Brain pericyte (primary cell): ENCODE results near the gene CCDC15.

Source experiments
- DNase-seq: peaks from one replicate; pipeline ENCODE4 v3.0.0-alpha.2; 2012; ENCODE audit warnings: low read depth, low spot score

CCDC15 gene

DNA sequence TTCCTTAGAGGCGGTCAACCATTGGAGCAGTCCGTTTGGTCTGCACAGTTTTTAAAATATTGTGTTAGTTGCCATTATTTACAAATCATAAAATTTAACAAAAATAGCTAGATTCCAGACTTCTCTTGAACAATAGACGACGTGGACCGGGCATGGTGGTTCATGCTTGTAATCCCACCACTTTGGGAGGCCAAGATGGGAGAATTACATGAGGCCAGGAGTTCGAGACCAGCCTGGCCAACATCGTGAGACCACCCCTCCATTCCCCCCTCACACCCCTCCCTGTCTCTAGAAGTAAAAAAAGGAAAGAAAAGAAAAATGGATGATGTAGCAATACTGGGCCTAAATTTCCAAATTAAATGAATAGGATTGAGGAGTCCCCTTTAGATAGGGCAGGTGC lies 110.1 kb downstream of the CCDC15 start:
- no peak for DNase-seq

- DNase-seq = no peak
Observed at GRCh38 chr11:125068368-125068767, 114.4 kb downstream of the CCDC15 start.

DNA sequence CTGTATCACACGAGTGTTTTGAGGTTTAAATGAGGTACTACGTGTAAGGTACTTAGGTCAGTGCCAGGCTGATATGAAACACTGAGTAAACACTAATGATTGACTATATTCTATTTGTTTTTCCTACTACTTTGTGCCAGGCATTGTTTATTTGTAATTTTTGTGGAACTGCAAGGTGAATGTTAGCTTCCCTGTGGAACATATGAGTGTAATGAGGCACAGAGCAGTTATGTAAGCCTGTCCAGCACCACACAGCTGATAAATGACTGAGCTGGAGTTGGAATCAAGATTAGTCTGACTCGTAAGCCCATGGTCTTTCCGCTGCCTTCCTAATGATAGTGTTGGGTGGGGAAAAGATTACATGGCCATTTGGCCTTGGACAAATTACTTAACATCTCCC lies 115.0 kb downstream of the CCDC15 start:
- no peak for DNase-seq

- no peak for DNase-seq
Observed at GRCh38 chr11:125069796-125070195, 115.8 kb downstream of the CCDC15 start.

DNA sequence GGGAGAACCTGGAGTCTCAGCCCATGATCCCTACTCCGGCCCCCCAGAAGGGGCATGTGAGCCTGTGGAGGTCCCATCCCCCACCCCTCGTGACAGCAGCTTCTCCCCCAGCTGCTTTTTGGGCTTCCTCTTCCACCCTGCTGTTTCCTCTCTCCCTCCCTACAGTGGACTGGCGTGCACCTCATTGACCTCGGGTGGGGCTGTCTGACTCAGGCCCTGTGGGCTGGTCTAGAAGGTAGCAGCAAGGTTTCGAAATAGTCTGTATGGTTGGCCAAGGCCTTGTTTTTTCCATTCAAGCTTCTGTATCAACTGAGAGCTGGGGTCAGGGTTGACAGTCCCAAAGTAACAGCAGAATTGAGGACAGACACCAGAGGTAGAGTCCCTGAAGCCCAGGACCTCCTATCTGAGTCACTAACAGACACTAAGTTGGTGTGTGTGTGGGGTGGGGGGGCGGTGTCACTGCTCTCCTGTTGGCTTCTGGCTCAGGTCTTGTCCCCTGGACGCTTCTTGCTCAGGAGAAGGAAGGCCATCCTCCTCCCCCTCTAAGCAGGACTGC lies 116.8 kb downstream of the CCDC15 start:
- no peak for DNase-seq

DNA sequence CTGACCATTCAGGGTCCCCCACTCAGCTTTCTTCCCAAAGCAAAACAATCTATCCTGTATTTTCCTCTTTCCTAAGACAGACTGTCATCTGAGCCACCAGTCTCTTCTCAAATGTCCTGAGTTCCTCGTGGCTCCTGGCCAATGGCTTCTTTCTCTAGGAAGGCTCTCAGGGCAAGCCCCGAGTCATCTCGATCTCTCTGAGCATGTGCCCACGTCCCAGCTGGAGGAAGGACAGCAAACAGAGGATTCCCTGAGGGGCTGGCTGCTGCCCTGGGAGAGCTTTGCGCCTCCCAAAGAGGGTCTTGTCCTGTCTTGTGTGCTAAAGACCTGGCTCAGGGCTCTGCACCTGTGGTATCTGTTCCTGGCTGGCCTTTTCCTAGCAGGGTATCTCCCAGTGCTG lies 117.4 kb downstream of the CCDC15 start:
- DNase-seq = no peak

GRCh38 chr11:125071846-125072217 lies 117.8 kb downstream of the CCDC15 start:
- DNase-seq = no peak

DNA sequence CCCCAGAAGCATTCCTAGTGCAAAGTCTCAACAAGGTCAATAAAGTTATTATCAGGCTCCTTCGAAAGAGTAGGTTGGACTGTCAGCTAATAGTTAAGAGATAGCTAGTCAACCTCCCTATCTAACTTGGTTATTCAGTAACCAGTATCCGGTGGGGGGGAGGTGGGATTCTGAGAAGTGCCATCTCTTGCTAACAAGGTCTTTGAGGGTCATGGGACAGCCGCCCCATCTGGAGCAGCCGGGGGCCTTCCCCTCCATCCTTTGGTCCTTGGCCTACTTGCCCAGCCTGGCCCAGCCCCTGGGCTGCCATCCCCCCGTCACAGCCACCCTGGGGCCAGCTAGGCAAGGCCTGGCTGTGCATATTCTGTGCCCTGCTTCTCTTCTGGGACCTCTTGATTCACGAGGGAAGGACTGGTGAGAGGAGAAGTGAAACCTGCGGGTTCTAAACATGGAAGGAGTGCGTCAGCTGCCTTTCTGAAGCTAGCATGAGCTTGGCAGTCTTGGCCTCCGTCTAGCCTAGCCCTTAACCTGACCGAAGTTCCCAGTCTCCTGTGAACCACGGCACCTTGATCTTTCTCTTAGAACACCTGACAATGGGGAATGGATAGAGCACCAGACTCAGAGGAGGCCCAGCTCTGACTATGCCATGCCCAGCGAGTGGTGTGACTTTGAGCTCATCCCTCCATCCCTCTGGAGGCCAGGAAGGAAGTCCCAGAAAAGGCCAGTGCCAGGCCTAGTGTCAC lies 118.4 kb downstream of the CCDC15 start:
- DNase-seq = no peak

DNA sequence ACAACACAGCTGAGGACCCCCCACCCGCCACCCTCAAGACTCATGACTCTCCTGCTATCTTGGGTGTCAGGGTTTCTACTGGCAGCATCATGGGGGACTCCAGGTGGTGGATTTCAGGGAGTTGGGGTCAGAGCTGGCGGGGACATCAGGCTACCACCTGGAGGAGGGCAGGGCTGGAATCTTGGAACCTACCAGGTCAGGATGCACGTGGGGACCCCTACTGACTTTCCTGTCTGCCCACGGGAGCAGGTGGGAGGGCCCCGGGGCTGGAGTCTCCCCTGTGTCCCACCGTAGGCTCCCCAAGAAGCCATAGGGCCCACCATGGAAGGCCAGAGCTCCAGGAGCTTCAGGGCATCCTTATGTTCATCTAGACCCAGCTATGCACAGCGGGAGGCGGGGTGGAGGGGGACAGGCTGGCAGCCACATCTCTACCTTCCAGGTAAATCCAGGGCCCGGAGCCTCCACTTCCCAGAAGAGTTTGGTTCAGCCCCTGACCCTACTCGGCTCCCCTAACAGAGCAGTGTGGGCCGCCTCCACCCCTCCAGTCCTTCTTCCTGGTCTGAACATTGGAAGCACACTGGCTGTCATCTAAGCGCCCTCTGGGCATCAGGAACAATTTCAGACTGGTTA lies 119.1 kb downstream of the CCDC15 start:
- no peak for DNase-seq

DNA sequence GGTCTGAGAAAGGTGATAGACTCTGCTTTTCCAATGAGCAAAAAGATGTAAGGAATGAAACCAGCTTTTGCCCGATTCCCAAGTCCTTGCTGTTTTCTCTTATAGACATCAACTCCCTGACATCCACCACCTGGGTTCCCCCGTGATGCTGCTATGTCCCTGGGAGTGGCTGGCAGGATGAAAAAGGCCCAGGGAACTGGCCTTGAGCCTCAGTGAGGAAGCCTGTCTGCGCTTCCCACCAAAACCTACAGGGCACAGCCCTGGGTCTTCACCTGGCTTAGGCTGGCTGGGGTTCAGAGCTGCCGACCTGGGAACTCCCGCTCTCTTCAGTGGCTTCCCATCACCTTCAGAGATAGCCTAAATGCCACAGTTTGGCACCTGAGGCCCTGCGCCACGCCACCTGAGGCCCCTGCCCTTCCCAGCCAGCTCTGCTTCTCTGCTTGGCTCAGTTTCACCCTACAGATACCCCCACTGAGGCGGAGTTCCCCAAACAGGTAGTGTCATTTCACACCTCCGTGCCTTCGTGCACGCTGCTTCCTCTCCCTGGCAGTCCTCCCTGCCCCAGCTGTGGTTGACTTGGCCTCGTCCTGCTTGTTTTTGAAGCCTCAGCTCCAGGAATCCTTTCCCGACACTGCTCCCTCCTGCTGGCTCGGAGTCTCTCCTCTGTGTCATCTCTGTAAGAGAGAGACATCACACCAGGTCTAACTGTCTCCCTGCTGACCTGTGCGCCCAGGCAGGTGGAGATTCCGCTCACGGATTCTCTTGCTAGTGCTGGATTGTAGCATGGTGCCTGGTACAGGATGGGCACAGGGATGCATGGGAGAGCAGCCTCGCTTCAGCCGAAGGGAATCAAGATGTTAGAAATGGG lies 119.8 kb downstream of the CCDC15 start:
- no peak for DNase-seq

- no peak for DNase-seq
Observed at GRCh38 chr11:125074511-125075241, 120.7 kb downstream of the CCDC15 start.

GRCh38 chr11:125075242-125075625 lies 121.2 kb downstream of the CCDC15 start:
- no peak for DNase-seq

GRCh38 chr11:125075900-125076317 lies 121.9 kb downstream of the CCDC15 start:
- DNase-seq = no peak

GRCh38 chr11:125076378-125076945 lies 122.5 kb downstream of the CCDC15 start:
- no peak for DNase-seq

DNA sequence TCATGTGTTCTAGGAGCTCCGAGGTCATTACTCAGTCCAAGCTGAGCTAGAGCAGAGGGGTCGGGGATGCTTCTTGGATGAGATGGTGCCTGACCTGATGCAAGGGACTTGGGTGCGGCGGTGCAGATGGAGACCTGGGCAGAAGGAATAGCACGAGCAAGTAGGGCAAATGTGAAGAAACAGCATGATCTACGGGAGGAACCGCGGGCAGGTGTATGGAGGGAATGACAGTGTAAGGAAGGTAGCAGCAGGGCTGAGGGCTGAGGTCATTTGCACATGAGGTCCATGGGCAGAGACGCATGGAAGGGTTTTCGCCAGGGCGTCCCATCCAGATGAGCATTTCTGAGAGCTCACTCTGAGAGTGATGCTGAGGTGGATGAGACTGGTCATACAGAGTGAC lies 124.0 kb downstream of the CCDC15 start:
- no peak for DNase-seq

DNA sequence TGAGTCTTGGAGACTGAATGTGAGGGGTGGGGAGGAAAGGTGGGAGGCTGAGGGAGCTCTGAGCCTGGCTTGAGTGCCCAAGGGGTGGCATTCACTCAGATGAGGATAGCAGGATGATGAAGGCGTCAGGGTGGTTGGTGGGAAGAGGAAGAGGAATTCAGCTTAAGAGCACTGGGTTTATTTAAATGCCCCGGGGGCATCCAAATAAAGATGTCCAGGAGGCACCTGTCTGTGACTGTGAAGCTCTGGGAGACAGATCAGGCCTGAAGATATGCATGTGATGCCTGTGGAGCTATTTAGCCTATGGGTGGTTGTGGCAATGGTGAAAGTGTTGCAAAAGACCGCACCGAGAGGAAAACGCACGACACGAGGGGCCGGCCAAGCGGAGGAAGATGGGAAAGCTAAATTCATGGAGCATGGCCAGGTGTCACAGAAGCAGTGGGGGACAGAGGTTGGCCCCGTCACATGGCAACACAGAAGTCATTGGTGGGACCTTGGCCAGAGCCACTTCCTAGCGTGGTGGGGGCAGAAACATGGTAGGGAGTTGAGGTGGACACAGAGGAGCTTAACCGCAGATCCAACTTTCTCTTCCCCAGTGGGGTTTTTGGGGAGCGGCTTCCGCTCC lies 124.6 kb downstream of the CCDC15 start:
- DNase-seq = no peak

- DNase-seq = no peak
Observed at GRCh38 chr11:125079151-125079877, 125.3 kb downstream of the CCDC15 start.

- DNase-seq = no peak
Observed at GRCh38 chr11:125079878-125080530, 126.0 kb downstream of the CCDC15 start.

DNA sequence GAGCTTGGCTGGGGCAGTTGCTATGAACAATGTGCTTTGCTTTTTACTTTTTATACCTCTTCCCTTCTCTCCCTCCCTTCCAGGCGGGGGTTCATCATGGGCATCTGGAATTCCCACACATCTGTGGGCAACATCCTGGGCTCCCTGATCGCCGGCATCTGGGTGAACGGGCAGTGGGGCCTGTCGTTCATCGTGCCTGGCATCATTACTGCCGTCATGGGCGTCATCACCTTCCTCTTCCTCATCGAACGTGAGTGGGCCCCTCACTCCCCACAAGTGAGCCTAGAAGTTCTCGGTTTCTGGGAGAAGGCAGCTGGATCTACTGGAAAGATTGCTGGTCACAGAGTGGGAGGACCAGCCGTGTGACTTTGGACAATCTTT lies 126.5 kb downstream of the CCDC15 start:
- DNase-seq = no peak
